M059J (cell line): ENCODE results near the gene CD209. TPM values are rescaled to one million over a fixed set of nuclear protein-coding genes. Genes with fewer than 3 reads are reported as not detected.

ENCODE experiments used
- DNase-seq: peaks from one replicate; pipeline ENCODE4 v3.0.0-alpha.2; 2012; ENCODE audit warnings: low read depth
- total RNA-seq: library from RNA; depleted of rRNA; stranded (reverse); fragments of >200 nt; shearing (Covaris generic); gene quantifications from 2 replicates; pipeline ENCODE4 v1.2.3, GENCODE V29; 2014

Gene CD209
- total RNA-seq, 1 experiment from 2014 or later: not detected

GRCh38 chr19:7739211-7739755, 8.1 kb downstream of the CD209 start:
- no peak for DNase-seq

- no peak for DNase-seq
Measured at GRCh38 chr19:7738023-7738422, 9.3 kb downstream of the CD209 start.

DNA sequence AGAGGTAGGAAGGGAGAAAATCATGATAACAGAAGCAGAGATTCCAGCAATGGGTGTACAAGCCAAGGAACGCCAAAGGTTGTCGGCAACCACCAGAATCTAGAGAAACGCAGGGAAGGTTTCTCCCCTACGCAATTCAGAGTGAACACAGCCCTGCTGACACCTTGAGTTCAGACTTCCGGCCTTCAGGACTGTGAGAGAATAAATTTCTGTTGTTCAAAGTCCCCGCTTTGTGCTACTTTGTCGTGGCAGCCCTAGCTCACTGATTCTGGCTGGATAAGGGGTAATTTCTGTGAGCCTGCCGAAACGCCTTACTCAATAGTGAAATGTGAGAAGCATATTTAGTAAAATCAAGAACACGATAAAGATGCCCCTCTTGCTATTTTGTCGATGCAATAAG, 10.1 kb downstream of the CD209 start:
- DNase-seq: no peak

- no peak for DNase-seq
Measured at GRCh38 chr19:7736148-7736547, 11.2 kb downstream of the CD209 start.

DNA sequence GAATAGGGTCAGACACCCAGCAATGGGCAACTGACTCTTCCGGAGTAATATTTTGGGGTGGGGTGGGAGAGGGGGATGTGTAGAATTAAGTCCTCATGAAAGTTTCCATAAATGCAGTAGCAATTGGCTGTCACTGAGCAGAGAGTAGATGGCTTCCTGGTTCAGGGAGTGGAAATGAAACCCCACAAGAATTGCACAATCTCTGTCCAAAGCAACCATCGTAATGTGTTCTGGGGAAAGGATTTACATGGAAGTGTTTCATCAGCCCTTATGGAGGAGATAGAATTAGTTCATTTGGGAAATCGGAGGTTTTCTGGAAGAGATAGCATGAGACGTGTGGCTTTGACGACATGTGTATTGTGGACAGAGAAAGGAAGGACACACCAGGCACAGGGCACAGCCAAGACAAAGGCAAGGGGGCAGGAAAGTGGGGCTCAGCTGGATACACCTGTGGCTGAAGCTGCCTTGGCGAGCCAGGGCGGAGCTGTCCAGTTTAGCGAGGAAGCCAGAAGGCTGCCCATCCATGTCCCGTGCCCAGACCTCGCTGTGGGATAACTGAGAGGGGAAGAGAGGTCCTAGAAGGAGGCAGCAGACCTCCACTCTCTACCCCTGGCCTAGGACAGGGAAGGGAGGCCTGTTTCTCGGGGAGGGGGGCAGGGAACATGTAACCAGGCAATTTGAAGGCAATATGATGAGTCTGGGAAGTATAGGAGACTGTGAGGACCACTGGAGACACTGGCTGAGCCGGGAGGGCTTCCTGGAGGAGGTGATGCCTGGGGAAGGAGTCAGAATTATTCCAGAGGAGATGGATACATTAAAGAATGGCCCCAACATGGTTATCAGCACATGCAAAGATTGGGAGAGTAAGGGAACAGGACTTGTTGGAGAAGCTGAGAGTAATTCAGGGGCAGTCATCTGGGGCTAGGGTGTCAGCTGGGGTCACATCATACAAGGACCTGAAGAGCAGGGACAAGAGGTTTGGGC, 12.8 kb downstream of the CD209 start:
- DNase-seq: no peak

DNA sequence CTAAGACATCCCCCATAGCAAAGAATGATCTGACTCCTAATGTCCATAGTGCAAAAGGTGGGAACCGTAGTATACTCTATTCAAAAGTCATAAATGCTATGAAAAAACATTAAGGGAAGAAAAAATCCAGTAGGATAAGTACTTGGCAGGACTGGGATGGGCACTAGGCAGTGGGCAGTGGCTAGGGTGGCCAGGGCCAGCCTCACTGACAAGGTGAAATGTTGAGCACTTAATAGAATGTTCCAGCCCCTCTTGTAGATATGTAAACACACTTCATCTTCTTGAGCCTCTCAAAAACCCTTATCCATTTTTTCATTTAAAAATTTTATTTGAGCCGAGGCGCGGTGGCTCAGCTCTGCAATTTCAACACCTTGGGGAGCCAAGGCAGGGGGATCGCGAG, 14.0 kb downstream of the CD209 start:
- DNase-seq: no peak

GRCh38 chr19:7732045-7732444, 15.3 kb downstream of the CD209 start, which contains the start of gene CLEC4G:
CLEC4G (minus strand) TSS chr19:7732110; CDS start chr19:7732102, 8 bp downstream.
- DNase-seq: no peak

GRCh38 chr19:7731615-7732014, 15.7 kb downstream of the CD209 start:
- DNase-seq: no peak

DNA sequence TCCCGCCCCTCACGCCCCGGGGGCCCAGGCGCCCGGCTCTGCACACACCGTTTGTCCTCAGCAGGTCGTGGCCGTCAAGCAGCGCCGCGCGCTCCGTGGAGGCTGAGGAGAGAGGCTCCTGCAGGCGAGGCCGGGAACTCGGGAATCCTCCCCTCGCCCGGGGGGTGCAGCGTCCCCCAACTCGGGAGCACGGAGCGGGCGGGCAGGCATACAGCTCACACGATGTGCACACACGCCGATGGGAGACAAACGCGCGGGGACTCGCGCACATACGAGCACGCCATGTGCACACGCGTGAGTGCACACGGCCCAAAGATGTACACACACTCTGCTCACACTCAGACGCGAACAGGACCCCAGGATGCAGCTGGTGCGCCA, 16.1 kb downstream of the CD209 start:
- no peak for DNase-seq

DNA sequence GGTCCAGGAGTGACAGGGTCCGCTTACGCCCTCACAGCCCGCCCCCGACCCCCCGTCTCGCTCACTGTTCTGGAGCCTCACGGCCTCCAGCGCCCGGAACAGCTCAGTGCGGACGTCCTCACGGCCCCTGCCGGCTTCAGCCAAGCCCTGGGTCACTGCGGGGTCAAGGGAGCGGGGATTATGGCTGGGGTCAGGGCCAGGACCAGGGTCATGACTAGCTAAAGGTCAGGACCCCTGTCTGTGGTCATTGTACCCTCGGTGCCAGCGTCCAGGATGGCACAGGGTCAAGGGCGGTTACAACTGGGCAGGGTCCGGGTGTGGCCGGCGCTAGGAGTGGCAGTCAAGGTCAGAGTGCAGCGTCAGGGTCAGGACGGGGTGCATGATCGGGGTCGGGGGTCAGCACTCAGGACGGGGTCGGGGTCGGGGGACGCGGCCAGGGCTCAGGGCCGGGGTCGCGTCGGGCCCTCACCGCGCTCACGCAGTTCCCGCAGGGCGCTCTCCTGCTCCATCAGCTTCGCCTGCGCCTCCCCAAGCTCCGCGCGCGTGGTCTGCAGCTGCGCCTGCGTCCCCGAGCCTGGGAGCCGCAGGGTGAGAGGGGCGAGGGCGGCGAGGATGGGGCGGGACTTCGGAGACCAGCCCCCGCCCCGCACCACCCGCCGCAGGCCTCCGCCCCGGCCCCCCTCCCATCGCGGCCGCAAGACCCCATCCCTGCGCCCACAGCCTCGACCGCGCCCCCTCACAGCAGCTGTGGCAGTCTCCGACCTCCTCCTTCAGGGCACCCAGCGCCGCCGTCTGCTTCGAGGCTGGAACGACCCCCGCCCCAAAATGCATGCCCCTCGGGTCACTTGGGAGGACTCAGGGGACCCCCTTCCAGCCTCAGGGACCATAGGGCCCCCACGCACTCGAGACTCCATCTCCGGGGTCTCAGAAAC, 16.8 kb downstream of the CD209 start:
- DNase-seq: no peak

- DNase-seq: no peak
Measured at GRCh38 chr19:7729831-7730285, 17.5 kb downstream of the CD209 start.

DNA sequence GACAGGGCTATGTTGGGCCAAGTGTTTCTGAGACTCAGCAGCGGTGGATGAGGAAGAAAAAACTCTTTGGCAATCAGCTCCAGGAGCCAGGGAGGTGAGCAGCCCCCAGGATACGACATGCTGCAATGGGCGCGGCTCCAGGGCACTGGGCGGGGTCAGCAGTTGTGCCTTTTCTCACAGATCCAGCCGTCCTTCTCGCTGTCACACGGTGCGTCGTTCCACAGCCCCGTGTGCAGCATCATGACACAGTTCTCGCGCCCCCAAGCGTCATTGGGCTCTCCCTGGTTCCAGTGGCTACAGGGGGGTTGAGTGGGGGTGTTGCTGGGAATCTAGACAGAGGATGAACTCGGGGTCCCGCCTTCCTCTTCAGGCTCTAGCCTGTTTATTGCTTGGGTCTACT, 18.1 kb downstream of the CD209 start:
- no peak for DNase-seq

- no peak for DNase-seq
Measured at GRCh38 chr19:7725791-7726190, 21.5 kb downstream of the CD209 start.

DNA sequence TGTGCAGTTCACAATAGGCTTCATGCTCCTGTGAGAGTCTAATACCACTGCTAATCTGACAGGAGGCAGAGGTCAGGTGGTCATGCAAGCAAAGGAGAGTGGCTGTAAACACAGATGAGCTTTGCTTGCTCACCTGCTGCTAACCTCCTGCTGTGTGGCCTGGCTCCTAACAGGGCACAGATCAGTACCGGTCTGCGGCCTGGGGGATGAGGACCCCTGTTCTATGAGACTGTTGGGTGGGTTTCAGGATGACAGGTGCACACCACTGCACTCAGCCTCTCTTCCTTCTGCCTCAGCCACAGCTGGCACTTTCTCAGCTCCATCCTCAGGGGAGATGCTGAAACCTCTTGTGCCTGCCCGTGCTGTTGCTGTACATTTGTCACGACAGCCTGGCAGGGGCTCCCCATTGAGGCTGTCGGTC, 25.1 kb downstream of the CD209 start:
- no peak for DNase-seq

- peak; percentile 20 for DNase-seq
Measured at GRCh38 chr19:7720351-7720750, 27.0 kb downstream of the CD209 start.

GRCh38 chr19:7718668-7719067, 28.7 kb downstream of the CD209 start:
- DNase-seq: no peak

DNA sequence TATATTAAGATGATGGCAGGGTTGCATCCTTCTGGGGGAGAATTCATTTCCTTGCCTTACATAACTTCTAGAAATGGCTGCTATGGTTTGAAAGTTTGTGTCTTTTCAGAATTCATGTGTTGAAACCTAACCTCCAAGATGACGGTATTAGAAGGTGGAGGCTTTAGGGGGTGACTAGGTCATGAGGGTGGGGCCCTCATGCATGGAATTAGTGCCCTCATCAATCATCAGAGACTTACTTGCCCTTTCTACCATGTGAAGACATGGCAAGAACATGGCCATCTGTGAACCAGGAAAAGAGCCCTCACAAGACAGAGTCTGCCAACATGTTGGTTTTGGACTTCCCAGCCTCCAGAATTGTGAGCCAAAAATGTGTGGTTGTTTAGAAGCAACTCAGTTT, 30.6 kb downstream of the CD209 start:
- no peak for DNase-seq

DNA sequence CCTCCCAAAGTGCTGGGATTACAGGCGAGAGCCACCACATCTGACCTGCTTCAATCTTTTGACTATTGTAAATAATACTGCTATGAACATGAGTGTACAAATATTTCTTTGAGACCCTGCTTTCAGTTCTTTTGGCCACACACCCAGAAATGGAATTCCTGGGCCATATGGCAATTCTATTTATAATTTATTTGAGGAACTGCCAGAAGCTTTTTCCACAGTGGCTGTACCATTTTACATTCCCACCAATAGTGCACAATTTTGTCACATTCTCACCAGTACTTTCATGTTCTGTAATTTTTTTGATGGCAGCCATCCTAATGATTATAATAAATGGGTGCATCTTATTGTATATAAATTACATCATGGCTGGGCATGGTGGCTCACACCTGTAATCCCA, 31.7 kb downstream of the CD209 start:
- DNase-seq: no peak

- DNase-seq: no peak
Measured at GRCh38 chr19:7710616-7711015, 36.7 kb downstream of the CD209 start.

DNA sequence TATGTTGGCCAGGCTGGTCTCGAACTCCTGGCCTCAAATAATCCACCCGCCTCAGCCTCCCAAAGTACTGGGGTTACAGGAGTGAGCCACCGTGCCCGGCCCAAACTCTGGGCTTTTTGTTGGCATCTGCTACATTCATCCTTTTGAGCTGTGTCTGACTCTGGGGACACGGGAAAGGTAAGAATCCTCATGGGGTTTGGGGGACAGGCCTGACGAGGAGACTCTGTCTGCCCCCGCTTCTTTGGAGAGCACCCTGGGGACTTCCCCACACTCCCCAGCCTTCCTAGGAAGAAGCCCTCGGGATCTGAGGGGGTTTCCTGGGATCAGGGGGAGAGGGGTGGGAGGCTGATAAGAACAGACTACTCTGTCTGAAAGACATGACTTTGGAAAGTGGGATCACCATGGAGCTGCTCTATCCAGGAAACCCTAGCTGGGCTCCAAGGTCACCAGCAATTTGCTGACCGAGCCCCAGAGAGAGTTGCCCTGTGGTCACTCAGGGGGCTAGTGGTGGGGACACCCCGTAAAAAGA, 37.3 kb downstream of the CD209 start:
- DNase-seq: no peak

- DNase-seq: no peak
Measured at GRCh38 chr19:7706955-7707456, 40.3 kb downstream of the CD209 start.
